Activated CD4-positive, alpha-beta T cell treated with anti-CD3 and anti-CD28 coated beads, Interleukin-2, amount 10 ng/mL, durations not matched to agents 7 days and 5 days (primary cell): ENCODE data around the gene EIF5AL1. TPM values are rescaled to one million over a fixed set of nuclear protein-coding genes. Genes with fewer than 3 reads are reported as not detected.

Experiments used
- CTCF ChIA-PET: fragments of 350-600 bp; sonication (Branson Sonifier 250); formaldehyde crosslinking; loops from one replicate; lab custom pipeline; 2021; ENCODE audit warnings: antibody characterized with exemption; lab: Charles Lee
- POLR2A ChIA-PET: fragments of 350-600 bp; sonication (Branson Sonifier 250); formaldehyde crosslinking; loops from one replicate; lab custom pipeline; 2021; ENCODE audit warnings: antibody characterized with exemption; lab: Charles Lee
- DNase-seq: peaks from one replicate; pipeline ENCODE4 v3.0.0-alpha.2; 2020
- H3K27ac Mint-ChIP-seq: one replicate; pipeline ENCODE4 v1.8.0; 2021; ENCODE audit warnings: mild to moderate bottlenecking, moderate library complexity, mixed read lengths
- H3K27me3 Mint-ChIP-seq: one replicate; pipeline ENCODE4 v1.8.0; 2021; ENCODE audit warnings: mixed read lengths
- H3K36me3 Mint-ChIP-seq: one replicate; pipeline ENCODE4 v1.8.0; 2021; ENCODE audit warnings: low read depth, mixed read lengths
- H3K4me1 Mint-ChIP-seq: one replicate; pipeline ENCODE4 v1.8.0; 2021; ENCODE audit warnings: mixed read lengths
- H3K4me3 Mint-ChIP-seq: one replicate; pipeline ENCODE4 v1.8.0; 2021; ENCODE audit warnings: mild to moderate bottlenecking, moderate library complexity, mixed read lengths
- H3K9me3 Mint-ChIP-seq: one replicate; pipeline ENCODE4 v1.8.0; 2021; ENCODE audit warnings: mixed read lengths
- total RNA-seq, 2 experiments: library from RNA; stranded (reverse); gene quantifications; one replicate each; pipeline ENCODE4 v1.2.3, GENCODE V29; 2021

Gene EIF5AL1
- total RNA-seq, 2 experiments from 2014 or later: 0.06 to 0.37 TPM

DNA sequence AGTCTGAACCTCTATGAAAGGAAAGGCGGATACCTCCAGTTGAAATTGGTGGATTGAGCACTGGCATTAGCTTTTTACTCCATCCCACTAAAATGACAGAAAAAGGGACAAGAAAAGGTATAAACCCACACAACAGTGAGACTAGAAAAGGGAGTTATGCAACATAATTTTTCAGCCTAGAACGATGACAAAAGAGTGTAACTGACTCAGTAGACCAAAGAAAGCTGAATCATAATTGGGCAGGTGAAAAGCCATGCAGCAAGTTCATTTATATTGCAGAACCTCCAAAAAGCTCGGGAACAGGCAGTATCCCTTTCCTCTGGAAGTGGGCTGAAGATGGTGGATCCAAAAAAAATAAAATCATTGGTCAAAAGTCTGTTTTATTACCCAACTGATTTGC lies 36.5 kb upstream of the EIF5AL1 start:
- Mint-ChIP-seq H3K27ac (no peak overlapping the region), H3K9me3 (no peaks in the 10 kb centered on the region), H3K4me3 (no peak overlapping the region), H3K36me3 (no peaks in the 10 kb centered on the region), H3K27me3 (peaks cover 33% of the 10 kb centered on the region), H3K4me1 (no peaks in the 10 kb centered on the region)
- ChIA-PET CTCF (interaction anchor here (1.4 kb wide), 1 partner anchor 8 kb away, joined by 5 read pairs; no protein-coding TSS in a partner anchor), POLR2A (no interaction called here)
- no peak for DNase-seq

DNA sequence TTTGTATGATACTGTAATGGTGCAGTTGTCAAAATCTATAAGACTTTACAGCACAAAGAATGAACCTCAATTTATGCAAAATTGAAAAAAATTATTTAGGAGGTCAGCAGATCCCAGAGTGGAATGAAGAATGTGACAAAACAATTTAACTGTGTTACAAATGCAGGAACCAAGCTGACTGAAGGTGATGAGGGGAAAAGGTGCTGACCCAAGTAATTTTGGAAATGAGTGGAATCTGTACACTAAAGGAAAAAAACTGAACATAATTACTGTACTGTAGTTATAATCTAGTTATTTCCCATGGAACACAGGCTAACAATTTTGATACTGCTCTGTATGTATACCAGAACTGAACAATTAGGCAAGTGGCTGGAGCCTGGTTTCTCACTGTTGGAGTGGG lies 35.7 kb upstream of the EIF5AL1 start:
- Mint-ChIP-seq H3K4me3 (no peak overlapping the region), H3K36me3 (no peaks in the 10 kb centered on the region), H3K4me1 (no peaks in the 10 kb centered on the region), H3K27me3 (peaks cover 40% of the 10 kb centered on the region), H3K9me3 (no peaks in the 10 kb centered on the region), H3K27ac (no peak overlapping the region)
- ChIA-PET CTCF (interaction anchor here (1.1 to 1.4 kb wide), 2 partner anchors 9 to 12 kb away, joined by 5 to 7 read pairs; no protein-coding TSS in a partner anchor), POLR2A (no interaction called here)
- DNase-seq: no peak

DNA sequence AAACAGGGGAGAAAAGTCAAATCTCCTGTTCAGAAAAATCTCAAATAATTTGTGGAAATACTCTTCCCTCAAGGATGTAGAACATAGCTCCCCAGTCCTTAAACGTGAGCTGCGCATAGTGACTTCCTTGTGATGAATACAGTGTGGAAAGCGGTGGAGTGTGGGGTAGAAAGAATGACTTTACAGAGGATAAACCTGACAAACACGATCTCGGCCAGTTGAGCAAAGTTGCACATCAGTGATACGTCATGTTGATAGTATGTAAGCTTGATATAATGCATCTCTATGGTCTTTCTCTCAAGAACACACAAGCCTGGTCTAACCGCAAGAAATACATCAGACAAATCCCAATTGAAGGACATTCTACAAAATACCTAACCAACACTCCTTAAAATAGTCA lies 34.9 kb upstream of the EIF5AL1 start:
- Mint-ChIP-seq H3K4me1 (no peaks in the 10 kb centered on the region), H3K27ac (no peak overlapping the region), H3K27me3 (peaks cover 41% of the 10 kb centered on the region), H3K4me3 (no peak overlapping the region), H3K9me3 (no peaks in the 10 kb centered on the region), H3K36me3 (no peaks in the 10 kb centered on the region)
- POLR2A ChIA-PET: no interaction called here
- CTCF ChIA-PET: interaction anchor here (1.1 kb wide), 1 partner anchor 11 kb away, joined by 7 read pairs; no protein-coding TSS in a partner anchor
- DNase-seq: no peak

DNA sequence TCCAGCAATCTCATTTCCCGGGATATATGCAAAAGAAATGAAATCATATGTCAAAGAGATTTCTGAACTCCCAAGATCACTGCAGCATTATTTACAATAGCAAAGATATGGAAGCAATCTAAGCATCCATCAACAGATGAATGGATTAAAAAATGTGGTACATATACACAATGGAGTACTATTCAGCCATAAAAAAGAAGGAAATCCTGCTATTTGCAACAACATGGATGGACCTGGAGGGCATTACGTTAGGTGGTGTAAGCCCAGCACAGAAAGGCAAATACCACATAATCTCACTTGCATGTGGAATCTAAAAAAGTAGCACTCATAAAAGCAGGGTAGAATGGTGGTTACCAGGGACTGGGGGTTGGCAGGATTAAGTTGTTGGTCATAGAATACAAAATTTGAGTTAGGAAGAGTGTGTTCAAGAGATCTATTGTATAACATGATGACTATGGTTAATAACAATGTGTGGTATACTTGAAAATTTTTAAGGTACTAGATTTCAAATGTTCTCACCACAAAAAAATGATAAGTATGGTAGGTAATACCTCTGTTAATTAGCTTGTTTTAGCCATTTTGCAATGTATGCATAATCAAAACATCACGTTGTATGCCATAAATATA lies 32.9 kb upstream of the EIF5AL1 start:
- DNase-seq: no peak
- Mint-ChIP-seq H3K9me3 (no peaks in the 10 kb centered on the region), H3K36me3 (no peaks in the 10 kb centered on the region), H3K27ac (no peak overlapping the region), H3K4me1 (no peaks in the 10 kb centered on the region), H3K4me3 (no peak overlapping the region), H3K27me3 (peaks cover 39% of the 10 kb centered on the region)
- POLR2A ChIA-PET: no interaction called here
- CTCF ChIA-PET: interaction anchor here (1.0 kb wide), 2 partner anchors 11 to 105 kb away, joined by 4 read pairs; no protein-coding TSS in a partner anchor

DNA sequence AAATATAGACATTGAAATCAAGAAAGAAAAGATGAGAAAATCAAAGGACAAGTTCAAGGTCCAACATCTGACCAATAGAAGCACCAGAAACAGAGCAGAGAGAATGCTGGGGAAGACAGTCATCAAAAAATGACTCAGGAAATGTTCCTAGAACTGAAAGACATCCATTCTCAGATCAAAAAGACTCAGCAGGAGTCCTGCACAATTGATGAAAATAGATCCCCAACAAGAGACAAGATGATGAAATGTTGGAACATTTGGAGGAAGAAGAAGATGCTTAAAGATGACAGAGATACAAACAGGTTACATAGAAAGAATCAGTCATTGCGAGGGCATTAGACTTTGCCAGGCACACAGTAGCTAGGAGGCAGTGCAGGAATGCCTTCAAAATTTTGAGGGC lies 30.0 kb upstream of the EIF5AL1 start:
- no peaks in the 10 kb centered on the region for H3K36me3 Mint-ChIP-seq
- DNase-seq: no peak
- no peak overlapping the region for H3K27ac Mint-ChIP-seq
- H3K4me1 Mint-ChIP-seq: no peaks in the 10 kb centered on the region
- ChIA-PET CTCF (interaction anchor here (0.8 kb wide), 2 partner anchors 11 to 108 kb away, joined by 3 to 4 read pairs; no protein-coding TSS in a partner anchor), POLR2A (no interaction called here)
- H3K27me3 Mint-ChIP-seq: peaks cover 24% of the 10 kb centered on the region
- no peaks in the 10 kb centered on the region for H3K9me3 Mint-ChIP-seq
- no peak overlapping the region for H3K4me3 Mint-ChIP-seq

DNA sequence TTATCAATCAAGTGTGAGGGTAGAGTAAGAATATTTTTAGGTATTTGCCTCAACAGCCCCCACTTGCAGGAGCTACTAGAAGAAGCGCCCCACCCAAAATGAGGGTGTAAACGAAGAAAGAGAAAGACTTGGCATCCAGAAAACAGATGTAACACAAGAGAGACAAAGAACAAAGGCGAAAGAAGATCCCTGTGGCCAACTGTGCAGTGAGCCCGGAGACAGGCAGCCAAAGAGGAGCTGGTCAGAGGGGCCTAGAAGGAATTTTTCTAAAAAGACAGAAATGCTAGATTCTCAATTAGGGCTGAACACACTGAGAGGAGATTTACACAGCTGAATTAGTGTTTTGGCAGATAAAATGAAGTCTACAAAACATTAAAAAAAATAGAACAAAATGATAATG lies 29.6 kb upstream of the EIF5AL1 start:
- Mint-ChIP-seq H3K36me3 (no peaks in the 10 kb centered on the region), H3K27me3 (peaks cover 21% of the 10 kb centered on the region), H3K9me3 (no peaks in the 10 kb centered on the region), H3K27ac (no peak overlapping the region), H3K4me1 (no peaks in the 10 kb centered on the region), H3K4me3 (no peak overlapping the region)
- ChIA-PET POLR2A (no interaction called here), CTCF (interaction anchor here (0.8 kb wide), 1 partner anchor 108 kb away, joined by 4 read pairs; no protein-coding TSS in a partner anchor)
- no peak for DNase-seq

DNA sequence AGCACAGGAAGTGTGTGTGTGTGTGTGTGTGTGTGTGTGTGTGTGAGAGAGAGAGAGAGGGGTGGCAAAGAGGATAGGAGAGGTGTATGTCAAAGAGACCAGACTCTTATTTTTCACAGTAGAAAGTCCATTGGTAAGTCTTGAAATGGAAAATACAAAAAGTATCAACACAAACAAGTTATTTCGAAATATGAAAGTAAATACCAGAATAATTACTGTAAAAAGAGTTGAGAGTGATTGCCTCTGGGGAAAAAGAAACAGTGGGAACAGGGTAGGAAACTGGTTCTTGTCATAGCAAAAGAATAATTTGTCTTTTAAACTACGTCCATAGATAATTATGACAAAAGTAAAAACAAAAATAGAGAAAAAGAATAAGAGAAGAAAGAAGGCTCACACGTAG lies 29.0 kb upstream of the EIF5AL1 start:
- POLR2A ChIA-PET: no interaction called here

DNA sequence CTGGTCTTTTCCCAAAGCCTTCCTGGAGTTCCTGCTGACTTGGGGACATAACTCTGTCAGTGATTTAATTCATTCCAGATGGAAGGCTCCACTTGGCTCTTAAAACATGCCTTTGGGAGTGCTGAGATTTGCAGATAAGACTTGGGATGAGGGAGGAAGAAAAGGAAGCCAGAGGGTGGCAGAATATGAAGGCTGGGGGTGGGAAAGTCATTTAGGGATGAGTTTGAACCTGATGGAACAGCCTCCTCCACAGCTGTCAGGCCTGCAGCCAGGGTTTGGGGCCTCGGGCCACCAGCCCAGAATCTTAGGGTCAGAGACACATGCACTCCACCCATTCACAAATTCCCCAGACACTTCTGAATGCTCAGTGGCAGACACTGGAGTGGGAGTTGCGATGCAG lies 28.4 kb upstream of the EIF5AL1 start:
- no peaks in the 10 kb centered on the region for H3K4me1 Mint-ChIP-seq
- POLR2A ChIA-PET: no interaction called here
- H3K27ac Mint-ChIP-seq: no peak overlapping the region
- H3K4me3 Mint-ChIP-seq: no peak overlapping the region
- DNase-seq: no peak
- H3K36me3 Mint-ChIP-seq: no peaks in the 10 kb centered on the region
- CTCF ChIA-PET: no interaction called here
- no peaks in the 10 kb centered on the region for H3K9me3 Mint-ChIP-seq
- H3K27me3 Mint-ChIP-seq: peaks cover 22% of the 10 kb centered on the region

More for the DNA sequence above, 29.0 kb upstream of the EIF5AL1 start:
- no peak for DNase-seq
- CTCF ChIA-PET: interaction anchor here (0.8 kb wide), 1 partner anchor 109 kb away, joined by 4 read pairs; no protein-coding TSS in a partner anchor
- Mint-ChIP-seq H3K4me3 (no peak overlapping the region), H3K27me3 (peaks cover 21% of the 10 kb centered on the region), H3K36me3 (no peaks in the 10 kb centered on the region), H3K4me1 (no peaks in the 10 kb centered on the region), H3K9me3 (no peaks in the 10 kb centered on the region), H3K27ac (no peak overlapping the region)

DNA sequence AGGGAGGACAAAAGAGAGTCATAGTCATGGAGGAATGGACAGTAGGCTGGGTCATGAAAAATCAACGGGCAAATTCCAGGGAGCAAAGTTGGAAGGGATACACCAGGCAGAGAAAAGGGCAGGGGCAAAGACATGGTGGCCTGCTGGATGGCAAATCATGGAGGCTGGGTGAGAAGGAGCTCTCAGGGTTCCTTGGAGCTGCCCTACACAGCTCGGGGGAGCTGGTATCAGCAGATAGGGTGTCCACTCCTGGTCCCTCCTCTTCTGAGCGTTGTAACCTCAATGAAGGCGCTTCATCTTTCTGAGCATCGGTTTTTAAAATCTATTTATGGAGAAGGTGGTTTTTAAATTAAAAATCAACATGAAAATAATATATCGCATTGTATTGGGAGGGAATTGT lies 27.9 kb upstream of the EIF5AL1 start:
- ChIA-PET POLR2A (no interaction called here), CTCF (no interaction called here)
- Mint-ChIP-seq H3K27ac (no peak overlapping the region), H3K4me1 (no peaks in the 10 kb centered on the region), H3K4me3 (no peak overlapping the region), H3K9me3 (no peaks in the 10 kb centered on the region), H3K36me3 (no peaks in the 10 kb centered on the region), H3K27me3 (peaks cover 18% of the 10 kb centered on the region)
- DNase-seq: no peak

DNA sequence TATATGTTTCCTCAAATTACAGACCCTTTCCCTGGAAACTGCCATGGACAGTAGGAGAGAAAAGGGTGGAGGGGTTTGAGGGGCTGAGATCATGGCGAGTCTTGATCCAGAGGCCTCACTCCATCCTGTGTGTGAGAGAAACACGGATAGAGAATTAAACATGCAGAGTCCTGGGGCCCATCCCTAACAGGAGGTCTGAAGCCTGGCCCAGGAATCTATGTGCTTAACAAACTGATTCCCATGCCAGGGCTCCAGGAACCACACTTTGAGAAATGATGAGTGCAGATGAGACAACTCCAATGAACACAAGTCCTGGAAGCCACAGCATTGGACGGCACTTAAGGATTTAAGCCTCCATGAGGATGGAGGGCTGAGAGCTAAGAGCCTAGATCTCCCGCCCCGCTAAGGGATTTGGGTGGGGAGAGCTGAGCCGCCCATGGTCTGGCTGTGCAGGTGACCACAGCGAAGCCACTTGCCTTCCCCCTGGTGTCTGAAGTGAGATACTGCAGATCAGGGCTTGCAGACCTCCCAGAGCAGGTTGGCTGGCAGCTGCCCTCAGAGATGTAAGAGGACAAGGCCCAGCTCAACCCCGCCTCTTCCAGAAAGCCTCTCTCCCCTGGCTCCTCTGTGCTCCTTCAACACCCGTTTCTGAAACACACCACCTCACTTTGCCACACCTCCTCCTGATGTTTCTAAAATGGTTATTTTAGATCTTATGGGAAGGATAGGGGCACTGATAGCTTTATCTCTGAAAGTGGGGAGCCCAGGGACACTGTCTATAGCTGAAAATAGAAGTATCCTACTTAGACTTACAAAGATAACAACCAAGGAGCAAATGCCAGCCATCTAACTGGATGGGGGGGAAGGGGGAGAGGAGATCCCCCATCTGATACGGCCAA lies 24.8 kb upstream of the EIF5AL1 start:
- DNase-seq: peak; percentile 20
- H3K9me3 Mint-ChIP-seq: no peaks in the 10 kb centered on the region
- ChIA-PET CTCF (interaction anchor here (1.6 to 1.9 kb wide), 2 partner anchors 10 kb away, joined by 5 to 7 read pairs; no protein-coding TSS in a partner anchor), POLR2A (no interaction called here)
- peaks cover 2% of the 10 kb centered on the region for H3K27me3 Mint-ChIP-seq
- H3K4me3 Mint-ChIP-seq: no peak overlapping the region
- no peak overlapping the region for H3K27ac Mint-ChIP-seq
- no peaks in the 10 kb centered on the region for H3K36me3 Mint-ChIP-seq
- no peaks in the 10 kb centered on the region for H3K4me1 Mint-ChIP-seq

DNA sequence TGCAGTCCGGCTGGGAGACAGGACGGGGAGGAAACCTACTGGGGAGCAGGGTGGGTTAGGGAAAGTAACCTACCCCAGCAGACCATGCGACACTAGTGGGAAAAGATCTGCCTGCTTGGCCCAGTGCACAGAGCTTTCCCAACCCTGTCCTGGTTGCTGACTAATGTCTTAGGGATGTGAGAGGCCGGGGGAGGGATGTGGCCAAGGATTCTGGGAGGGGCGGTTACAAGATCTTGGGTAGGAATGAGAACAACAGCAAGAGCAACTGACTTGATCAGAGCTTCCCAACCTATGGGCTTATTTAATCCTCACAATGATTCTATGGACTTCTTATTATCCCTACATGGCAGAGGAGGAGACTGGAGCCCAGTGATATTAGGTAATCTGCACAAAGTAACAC lies 24.0 kb upstream of the EIF5AL1 start:
- Mint-ChIP-seq H3K4me3 (no peak overlapping the region), H3K27ac (no peak overlapping the region), H3K9me3 (no peaks in the 10 kb centered on the region), H3K4me1 (no peaks in the 10 kb centered on the region), H3K36me3 (no peaks in the 10 kb centered on the region), H3K27me3 (peaks cover 2% of the 10 kb centered on the region)
- DNase-seq: no peak
- ChIA-PET CTCF (interaction anchor here (1.6 to 1.9 kb wide), 2 partner anchors 9 to 11 kb away, joined by 5 to 7 read pairs; no protein-coding TSS in a partner anchor), POLR2A (no interaction called here)

DNA sequence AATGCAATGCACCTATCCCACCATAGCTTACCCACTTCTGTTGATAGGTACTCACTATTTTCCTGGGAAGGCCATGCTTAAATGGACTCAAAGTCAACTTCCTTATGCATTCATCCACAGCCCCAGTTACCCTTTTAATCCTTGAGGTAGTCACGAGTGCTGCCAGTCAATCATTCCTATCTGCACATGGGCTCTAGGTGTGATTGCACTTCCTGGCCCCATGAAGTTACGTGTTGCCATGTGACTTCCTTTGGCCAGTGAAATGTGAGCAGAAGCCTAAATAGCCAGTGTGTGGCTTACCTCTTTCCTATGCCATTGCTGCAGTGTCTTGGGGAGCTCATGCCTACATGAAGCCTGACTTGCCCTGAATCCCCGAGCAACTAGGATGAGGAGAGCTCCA lies 23.5 kb upstream of the EIF5AL1 start:
- Mint-ChIP-seq H3K27ac (no peak overlapping the region), H3K36me3 (no peaks in the 10 kb centered on the region), H3K9me3 (no peaks in the 10 kb centered on the region), H3K4me3 (no peak overlapping the region), H3K4me1 (no peaks in the 10 kb centered on the region), H3K27me3 (peaks cover 2% of the 10 kb centered on the region)
- DNase-seq: no peak
- POLR2A ChIA-PET: no interaction called here
- CTCF ChIA-PET: interaction anchor here (1.9 kb wide), 1 partner anchor 12 kb away, joined by 7 read pairs; no protein-coding TSS in a partner anchor
